IMR-90 (cell line): ENCODE results near the gene RASSF8. TPM values are rescaled to one million over a fixed set of nuclear protein-coding genes. Genes with fewer than 3 reads are reported as not detected.

Source experiments
- ATAC-seq: fragments of 200-7000 bp; cut with Tn5 transposase; 2 replicates; pipeline ENCODE4 v1.9.1; 2020; ENCODE audit warnings: low read depth, mild to moderate bottlenecking, moderate library complexity
- BruUV-seq: library from RNA; stranded (reverse); fragments of 400-500 nt; replicated peaks from 2 replicates; lab custom pipeline; 2021; lab: Mats Ljungman, UMichigan
- CTCF ChIA-PET: fragments of 300-600 bp; formaldehyde crosslinking; extraction: SDS; loops from one replicate; lab custom pipeline; 2021; ENCODE audit warnings: antibody characterized with exemption; lab: Yijun Ruan, JAX
- POLR2A ChIA-PET: fragments of 300-600 bp; sonication (Branson Sonifier 250); formaldehyde crosslinking; loops from one replicate; lab custom pipeline; 2022; ENCODE audit warnings: antibody characterized with exemption; ENCODE audit not compliant: unreplicated experiment; lab: Charles Lee
- DNase-seq: peaks from one replicate; pipeline ENCODE4 v3.0.0; 2013
- H2AFZ ChIP-seq: replicated peaks from 2 replicates; pipeline ENCODE3; 2013; ENCODE audit warnings: low read length, mild to moderate bottlenecking; ENCODE audit not compliant: poor library complexity
- H2AK5ac ChIP-seq: 2 replicates; pipeline ENCODE4 v1.6.1; 2013; ENCODE audit warnings: low read depth, low read length, inconsistent platforms
- H2AK9ac ChIP-seq: replicated peaks from 2 replicates; pipeline ENCODE3; 2013; ENCODE audit warnings: mild to moderate bottlenecking, low read depth, low read length, moderate library complexity; ENCODE audit not compliant: poor library complexity
- H2BK120ac ChIP-seq: 2 replicates; pipeline ENCODE4 v1.6.1; 2013; ENCODE audit warnings: low read depth, low read length, inconsistent platforms
- H2BK15ac ChIP-seq: 3 replicates; pipeline ENCODE4 v1.6.1; 2013; ENCODE audit warnings: low read depth, low read length, inconsistent platforms
- H2BK20ac ChIP-seq: 2 replicates; pipeline ENCODE4 v1.6.1; 2013; ENCODE audit warnings: low read depth, mild to moderate bottlenecking, inconsistent platforms, low read length, moderate library complexity
- H2BK5ac ChIP-seq: 2 replicates; pipeline ENCODE4 v1.6.1; 2013; ENCODE audit warnings: mild to moderate bottlenecking, low read depth, low read length, inconsistent platforms; ENCODE audit not compliant: poor library complexity, severe bottlenecking
- H3K14ac ChIP-seq: replicated peaks from 2 replicates; pipeline ENCODE4 v1.6.1; 2013; ENCODE audit warnings: low read depth, low read length, inconsistent platforms
- H3K18ac ChIP-seq: 2 replicates; pipeline ENCODE4 v1.6.1; 2013; ENCODE audit warnings: low read depth, low read length, control low read depth
- H3K23ac ChIP-seq: 2 replicates; pipeline ENCODE4 v1.6.1; 2013; ENCODE audit warnings: low read depth, low read length, inconsistent platforms
- H3K27ac ChIP-seq: 2 replicates; pipeline ENCODE4 v1.5.1; 2013; ENCODE audit warnings: mild to moderate bottlenecking, control low read depth, low read length; ENCODE audit not compliant: insufficient read depth
- H3K27me3 ChIP-seq: 2 replicates; pipeline ENCODE4 v1.6.1; 2013; ENCODE audit warnings: low read length; ENCODE audit not compliant: control insufficient read depth, insufficient read depth
- H3K36me3 ChIP-seq: 2 replicates; pipeline ENCODE4 v1.6.1; 2013; ENCODE audit warnings: low read length, mixed read lengths; ENCODE audit not compliant: control insufficient read depth, insufficient read depth
- H3K4ac ChIP-seq: 2 replicates; pipeline ENCODE4 v1.6.1; 2013; ENCODE audit warnings: low read depth, low read length, inconsistent platforms
- H3K4me1 ChIP-seq: 2 replicates; pipeline ENCODE4 v1.6.1; 2013; ENCODE audit warnings: low read length, mixed read lengths; ENCODE audit not compliant: control insufficient read depth, insufficient read depth
- H3K4me2 ChIP-seq: 2 replicates; pipeline ENCODE4 v1.6.1; 2013; ENCODE audit warnings: low read depth, mild to moderate bottlenecking, control low read depth, low read length, moderate library complexity
- H3K4me3 ChIP-seq: 2 replicates; pipeline ENCODE4 v1.5.1; 2013; ENCODE audit warnings: low read depth, mild to moderate bottlenecking, control low read depth, low read length, moderate library complexity; ENCODE audit not compliant: insufficient read depth
- H3K56ac ChIP-seq: 2 replicates; pipeline ENCODE4 v1.6.1; 2013; ENCODE audit warnings: low read length, inconsistent platforms; ENCODE audit not compliant: insufficient read depth; ENCODE audit errors: extremely low read depth
- H3K79me1 ChIP-seq, 2 experiments: 2 replicates each; pipeline ENCODE4 v1.6.1; 2013; ENCODE audit warnings: low read length in 2 of 2, inconsistent platforms in 1 of 2, low read depth in 1 of 2
- H3K9ac ChIP-seq: 2 replicates; pipeline ENCODE4 v1.6.1; 2013; ENCODE audit warnings: low read depth, low read length, control low read depth
- H3K9me1 ChIP-seq: 2 replicates; pipeline ENCODE4 v1.6.1; 2013; ENCODE audit warnings: low read length, inconsistent platforms; ENCODE audit not compliant: insufficient read depth
- H3K9me3 ChIP-seq: 2 replicates; pipeline ENCODE4 v1.6.1; 2013; ENCODE audit warnings: low read length; ENCODE audit not compliant: control insufficient read depth, insufficient read depth
- H4K20me1 ChIP-seq: 2 replicates; pipeline ENCODE4 v1.6.1; 2013; ENCODE audit warnings: low read length, inconsistent platforms; ENCODE audit not compliant: insufficient read depth
- H4K5ac ChIP-seq: 2 replicates; pipeline ENCODE4 v1.6.1; 2013; ENCODE audit warnings: mild to moderate bottlenecking, low read depth, low read length, control low read depth
- H4K8ac ChIP-seq, 2 experiments: 2 replicates each; pipeline ENCODE4 v1.6.1; 2013; ENCODE audit warnings: low read depth in 2 of 2, low read length in 2 of 2, control low read depth in 1 of 2, inconsistent platforms in 1 of 2
- H4K91ac ChIP-seq: 2 replicates; pipeline ENCODE4 v1.6.1; 2013; ENCODE audit warnings: low read depth, low read length, inconsistent platforms; ENCODE audit not compliant: insufficient read depth
- CTCF ChIP-seq: conservative IDR thresholded peaks from 2 replicates; pipeline ENCODE4 v1.5.1; 2012; ENCODE audit warnings: mild to moderate bottlenecking, low read depth, low read length, improper control_type of control experiment
- ELK1 ChIP-seq: fragments of 150-350 bp; IDR thresholded peaks from 2 replicates; pipeline ENCODE4 v1.6.1; 2016; ENCODE audit warnings: low read depth, mild to moderate bottlenecking, low read length, moderate library complexity, borderline replicate concordance
- MAZ ChIP-seq: IDR thresholded peaks from 2 replicates; pipeline ENCODE4 v1.6.1; 2012; ENCODE audit warnings: low read depth, mild to moderate bottlenecking, low read length, improper control_type of control experiment, moderate library complexity, borderline replicate concordance
- MXI1 ChIP-seq: IDR thresholded peaks from 2 replicates; pipeline ENCODE4 v1.6.1; 2012; ENCODE audit warnings: low read depth, mild to moderate bottlenecking, low read length, moderate library complexity, borderline replicate concordance
- NFE2L2 ChIP-seq: fragments of 150-350 bp; IDR thresholded peaks from 2 replicates; pipeline ENCODE4 v1.6.1; 2016; ENCODE audit warnings: low read depth, mild to moderate bottlenecking, low read length
- RAD21 ChIP-seq: IDR thresholded peaks from 2 replicates; pipeline ENCODE4 v1.6.1; 2012; ENCODE audit warnings: low read length, improper control_type of control experiment
- RCOR1 ChIP-seq: IDR thresholded peaks from 2 replicates; pipeline ENCODE4 v1.6.1; 2012; ENCODE audit warnings: mild to moderate bottlenecking, low read length, improper control_type of control experiment; ENCODE audit not compliant: insufficient replicate concordance
- RFX5 ChIP-seq: IDR thresholded peaks from 2 replicates; pipeline ENCODE4 v1.8.0; 2012; ENCODE audit warnings: low read depth, mild to moderate bottlenecking, low read length, moderate library complexity
- SMC3 ChIP-seq: fragments of 150-350 bp; IDR thresholded peaks from 2 replicates; pipeline ENCODE4 v1.6.1; 2016; ENCODE audit warnings: low read depth, mild to moderate bottlenecking, antibody characterized with exemption, low read length, moderate library complexity
- USF2 ChIP-seq: fragments of 150-350 bp; IDR thresholded peaks from 2 replicates; pipeline ENCODE4 v1.6.1; 2017; ENCODE audit warnings: mild to moderate bottlenecking, antibody characterized with exemption, low read length, low read depth
- WGBS, 2 experiments: methylation state at CpG; one replicate each; pipeline versions ENCODE4 v1.1.5 to v1.1.7; 2013; ENCODE audit warnings: missing lambda C conversion rate in 2 of 2; ENCODE audit not compliant: insufficient read length in 1 of 2; ENCODE audit errors: extremely low coverage in 2 of 2; 5-methylcytosine and 5-hydroxymethylcytosine counted together
- dilution Hi-C: fragments of 300-500 bp; cut with HindIII; formaldehyde crosslinking; loops from one replicate; pipeline ENCODE4 v1.14.3; 2018; ENCODE audit warnings: low sequenced_read_pairs; ENCODE audit not compliant: unreplicated experiment
- in situ Hi-C: fragments of 300-500 bp; cut with MboI; formaldehyde crosslinking; loops from 3 replicates; pipeline ENCODE4 v1.14.3; 2019; ENCODE audit warnings: low sequenced_read_pairs, inconsistent platforms, mixed read lengths
- intact Hi-C: fragments of 100-400 bp; cut with micrococcal nuclease; formaldehyde crosslinking; loops from 2 replicates; pipeline ENCODE4 v1.10.0; 2022
- polyA plus RNA-seq, 3 experiments: library from polyadenylated mRNA; depleted of rRNA; stranded (reverse); fragments of >200 nt; gene quantifications; 2 replicates each; pipeline ENCODE4 v1.2.3, GENCODE V29; 2012; ENCODE audit warnings: low replicate concordance in 1 of 3
- total RNA-seq: library from RNA; depleted of rRNA; stranded (reverse); fragments of >200 nt; gene quantifications from 2 replicates; pipeline ENCODE4 v1.2.3, GENCODE V29; 2012

RASSF8 gene
- total and polyA plus RNA-seq, 2 of the 4 experiments (the other 2 are of a cell fraction): 10.8 to 50.5 TPM

- H4K20me1 ChIP-seq: no peaks in the 10 kb centered on the region
- no peak overlapping the region for H3K14ac ChIP-seq
- no TSS peak for BruUV-seq
- no peak overlapping the region for H3K4me3 ChIP-seq
- DNase-seq (peak; percentile 78), ATAC-seq (peak; percentile 25; the same call in 1 of the 2 replicates)
- no peaks in the 10 kb centered on the region for H3K9me1 ChIP-seq
- H3K4ac ChIP-seq: no peak overlapping the region
- H3K4me1 ChIP-seq: no peaks in the 10 kb centered on the region
- no peak overlapping the region for H4K91ac ChIP-seq
- no peaks in the 10 kb centered on the region for H3K9me3 ChIP-seq
- no peaks in the 10 kb centered on the region for H3K36me3 ChIP-seq
- H2AFZ ChIP-seq: no peak overlapping the region
- H3K27me3 ChIP-seq: peaks cover 3% of the 10 kb centered on the region
- H2BK20ac ChIP-seq: no peak overlapping the region
- H3K23ac ChIP-seq: no peak overlapping the region
- no peak overlapping the region for H4K8ac ChIP-seq
- no peak overlapping the region for H2AK9ac ChIP-seq
- intact Hi-C loops: loop anchor here (1.0 to 5.0 kb wide), 4 partner anchors 353 to 581 kb away; no protein-coding TSS in a partner anchor
- no peak overlapping the region for H2BK15ac ChIP-seq
- no peak overlapping the region for H3K9ac ChIP-seq
- H3K79me1 ChIP-seq: no peaks in the 10 kb centered on the region
- in situ Hi-C loops: no loop called here
- CTCF ChIA-PET: interaction anchor here (0.5 to 3.0 kb wide), 13 partner anchors 10 to 744 kb away, joined by 3 to 12 read pairs (median 4); no protein-coding TSS in a partner anchor
- H3K18ac ChIP-seq: no peak overlapping the region
- WGBS, 2 experiments: no CpG with 5 or more reads among the region's 2 CpGs
- TF ChIP-seq RCOR1 (no peak), NFE2L2 (no peak), RFX5 (no peak), CTCF (peak; percentile 69), ELK1 (no peak), SMC3 (peak; percentile 85), RAD21 (peak; percentile 71), MXI1 (no peak), MAZ (no peak), USF2 (no peak)
- H3K4me2 ChIP-seq: no peak overlapping the region
- no peak overlapping the region for H3K56ac ChIP-seq
- POLR2A ChIA-PET: no interaction called here
- H2AK5ac ChIP-seq: no peak overlapping the region
- H2BK5ac ChIP-seq: no peak overlapping the region
- dilution Hi-C loops: no loop called here
- H3K27ac ChIP-seq: no peak overlapping the region
- H4K5ac ChIP-seq: no peak overlapping the region
- no peak overlapping the region; the same call in 1 of the 2 replicates for H2BK120ac ChIP-seq
These were observed 161.0 kb downstream of the RASSF8 start for GRCh38 chr12:26119391-26119989.
